ENCODE data around the gene COMMD1.
"Not testable (repeated sequence)": the region's sequence is repeated elsewhere in the genome, so short reads cannot be mapped to it uniquely, and the experiment has no call there.

Gene COMMD1

GRCh38 chr2:61924895-61925663 is 19.6 kb downstream of the COMMD1 start:
- DNase-seq = no peak

- no peak for DNase-seq
Measured at GRCh38 chr2:61926531-61927477, 21.3 kb downstream of the COMMD1 start.

- DNase-seq = no peak
Measured at GRCh38 chr2:61928826-61929461, 23.5 kb downstream of the COMMD1 start.

- no peak for DNase-seq
Measured at GRCh38 chr2:61937098-61937497, 31.6 kb downstream of the COMMD1 start.

GRCh38 chr2:61937886-61938285 is 32.4 kb downstream of the COMMD1 start:
- DNase-seq = no peak

GRCh38 chr2:61938511-61938910 is 33.0 kb downstream of the COMMD1 start:
- no peak for DNase-seq

- no peak for DNase-seq
Measured at GRCh38 chr2:61943251-61943650, 37.8 kb downstream of the COMMD1 start.

GRCh38 chr2:61946666-61947065 is 41.2 kb downstream of the COMMD1 start:
- DNase-seq = no peak

GRCh38 chr2:61948661-61949457 is 43.4 kb downstream of the COMMD1 start:
- DNase-seq = no peak

GRCh38 chr2:61949458-61949713 is 43.9 kb downstream of the COMMD1 start:
- no peak for DNase-seq

- no peak for DNase-seq
Measured at GRCh38 chr2:61949714-61950560, 44.5 kb downstream of the COMMD1 start.

- no peak for DNase-seq
Measured at GRCh38 chr2:61950571-61951315, 45.3 kb downstream of the COMMD1 start.

- no peak for DNase-seq
Measured at GRCh38 chr2:61951881-61952280, 46.4 kb downstream of the COMMD1 start.

- no peak for DNase-seq
Measured at GRCh38 chr2:61952288-61952687, 46.8 kb downstream of the COMMD1 start.

- DNase-seq = not testable (repeated sequence)
Measured at GRCh38 chr2:61954856-61955255, 49.4 kb downstream of the COMMD1 start.

- no peak for DNase-seq
Measured at GRCh38 chr2:61959381-61960293, 54.2 kb downstream of the COMMD1 start.

- DNase-seq = no peak
Measured at GRCh38 chr2:61961231-61961901, 55.9 kb downstream of the COMMD1 start.

GRCh38 chr2:61962095-61962984 is 56.9 kb downstream of the COMMD1 start:
- no peak for DNase-seq

All from midbrain (tissue), 1 donor.